Left lung (tissue), 10 donors: ENCODE results near the gene SLC2A13. TPM values are rescaled to one million over a fixed set of nuclear protein-coding genes. Genes with fewer than 3 reads are reported as not detected.

Experiments
- ATAC-seq: fragments of 200-7000 bp; cut with Tn5 transposase; one replicate; pipeline ENCODE4 v1.9.1; 2020; ENCODE audit warnings: moderate library complexity
- DNase-seq, 4 donors: peaks; one replicate each; pipeline ENCODE4 v3.0.0-alpha.2; 2013 to 2020
- H3K27ac ChIP-seq, 2 donors: fragments of 200-600 bp; sonication (generic) in 1 of 2; one replicate each; pipeline versions ENCODE4 v1.5.0 to v1.8.0; 2020 to 2021
- H3K27me3 ChIP-seq, 2 donors: fragments of 200-600 bp; sonication (generic) in 1 of 2; one replicate each; pipeline versions ENCODE4 v1.5.0 to v1.8.0; 2020 to 2021
- H3K36me3 ChIP-seq, 2 donors: fragments of 200-600 bp; sonication (generic) in 1 of 2; one replicate each; pipeline versions ENCODE4 v1.5.0 to v1.8.0; 2020 to 2021
- H3K4me1 ChIP-seq, 2 donors: fragments of 200-600 bp; one replicate each; pipeline ENCODE4 v1.8.0; 2021
- H3K4me3 ChIP-seq, 2 donors: fragments of 200-600 bp; sonication (generic) in 1 of 2; one replicate each; pipeline versions ENCODE4 v1.5.0 to v1.8.0; 2020 to 2021; ENCODE audit warnings: mild to moderate bottlenecking in 1 of 2
- H3K9me3 ChIP-seq, 2 donors: fragments of 200-600 bp; sonication (generic) in 1 of 2; one replicate each; pipeline versions ENCODE4 v1.5.0 to v1.8.0; 2020 to 2021
- intact Hi-C, 2 donors: fragments of 100-400 bp; cut with DNase I; formaldehyde crosslinking; loops; one replicate each; pipeline versions ENCODE4 v1.11.2 to v1.14.2; 2022
- polyA plus RNA-seq, 6 donors: library from polyadenylated mRNA; unstranded; fragments of 120-200 nt; gene quantifications; one replicate each; pipeline ENCODE4 v1.2.1, GENCODE V29; 2013; ENCODE audit not compliant: insufficient read length in 6 of 6
- total RNA-seq, 2 donors: library from RNA; stranded (reverse); fragmentation: NEBNext Ultra II Directional; extraction: Animal tissue kit (Norgen Biotek cat#: 25700); gene quantifications; one replicate each; pipeline ENCODE4 v1.2.1, GENCODE V29; 2021
- TF ChIP-seq, protein P1 (sequence below), 2 donors: fragments of 200-600 bp; sonication (generic) in 1 of 2; IDR thresholded peaks; one replicate each; pipeline versions ENCODE4 v1.5.0 to v1.8.0; 2021; ENCODE audit warnings: antibody characterized with exemption in 2 of 2
- donor health status: DM: no; HTN: yes; CAD: no.
- donor health status: DM: no; HTN: no; CAD: no.

The SLC2A13 gene
- total and polyA plus RNA-seq, 8 donors = 5.8 to 14.6 (median 7.8) TPM

DNA sequence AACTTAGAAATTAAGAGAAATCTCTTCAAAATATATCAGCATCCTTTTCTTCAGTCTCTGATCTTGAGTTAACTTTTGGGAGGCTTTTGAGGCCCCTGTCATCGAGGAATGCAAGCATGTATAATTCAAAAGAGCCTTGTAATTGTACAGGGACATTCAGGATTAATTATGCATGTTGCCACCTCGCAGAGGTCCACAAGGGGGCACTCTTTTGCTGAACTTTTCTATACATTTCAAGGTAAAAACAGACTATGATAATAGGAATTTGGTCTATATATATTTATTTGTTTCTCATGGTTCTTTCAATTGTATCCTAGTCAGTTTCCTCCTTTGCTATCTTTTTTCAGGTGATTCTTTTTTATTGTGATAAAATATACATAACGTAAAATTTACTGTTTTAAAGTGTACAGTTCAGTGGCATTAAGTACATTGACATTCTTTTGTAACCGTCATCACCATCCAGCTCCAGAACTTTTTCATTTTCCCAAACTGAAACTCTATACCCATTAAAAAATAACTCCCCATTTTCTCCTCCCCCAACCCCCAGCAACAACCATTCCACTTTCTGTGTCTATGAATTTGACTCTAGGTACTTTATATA is 47.0 kb upstream of the SLC2A13 start:
- Histone ChIP-seq H3K27ac (peak overlapping the region in 1 of 2 donors; percentile 43), H3K4me3 (no peak overlapping the region), H3K9me3 (no peaks in the 10 kb centered on the region), H3K27me3 (no peaks in the 10 kb centered on the region), H3K4me1 (peaks cover 0 to 30% of the 10 kb centered on the region in 2 donors), H3K36me3 (no peaks in the 10 kb centered on the region)
- ATAC-seq = peak; percentile 67
- TF ChIP-seq, protein P1, sequence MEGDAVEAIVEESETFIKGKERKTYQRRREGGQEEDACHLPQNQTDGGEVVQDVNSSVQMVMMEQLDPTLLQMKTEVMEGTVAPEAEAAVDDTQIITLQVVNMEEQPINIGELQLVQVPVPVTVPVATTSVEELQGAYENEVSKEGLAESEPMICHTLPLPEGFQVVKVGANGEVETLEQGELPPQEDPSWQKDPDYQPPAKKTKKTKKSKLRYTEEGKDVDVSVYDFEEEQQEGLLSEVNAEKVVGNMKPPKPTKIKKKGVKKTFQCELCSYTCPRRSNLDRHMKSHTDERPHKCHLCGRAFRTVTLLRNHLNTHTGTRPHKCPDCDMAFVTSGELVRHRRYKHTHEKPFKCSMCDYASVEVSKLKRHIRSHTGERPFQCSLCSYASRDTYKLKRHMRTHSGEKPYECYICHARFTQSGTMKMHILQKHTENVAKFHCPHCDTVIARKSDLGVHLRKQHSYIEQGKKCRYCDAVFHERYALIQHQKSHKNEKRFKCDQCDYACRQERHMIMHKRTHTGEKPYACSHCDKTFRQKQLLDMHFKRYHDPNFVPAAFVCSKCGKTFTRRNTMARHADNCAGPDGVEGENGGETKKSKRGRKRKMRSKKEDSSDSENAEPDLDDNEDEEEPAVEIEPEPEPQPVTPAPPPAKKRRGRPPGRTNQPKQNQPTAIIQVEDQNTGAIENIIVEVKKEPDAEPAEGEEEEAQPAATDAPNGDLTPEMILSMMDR (IDR thresholded peaks at IDR 0.05) = peak; percentile 75 to 82
- intact Hi-C loops = loop anchor here in 1 of 2 donors (10.0 kb wide), 1 partner anchor 162 kb away; no protein-coding TSS in a partner anchor
- peak in 3 of 4 donors; percentile 36 to 59 (median 51) for DNase-seq

GRCh38 chr12:40149673-40150260 is 43.9 kb upstream of the SLC2A13 start:
- Histone ChIP-seq H3K27ac (no peak overlapping the region), H3K4me3 (no peak overlapping the region), H3K9me3 (no peaks in the 10 kb centered on the region), H3K27me3 (no peaks in the 10 kb centered on the region), H3K4me1 (peaks cover 0 to 11% of the 10 kb centered on the region in 2 donors), H3K36me3 (no peaks in the 10 kb centered on the region)
- ATAC-seq (no peak), DNase-seq (no peak)
- TF ChIP-seq, protein P1 (IDR thresholded peaks at IDR 0.05) = no peak
- intact Hi-C loops = loop anchor here in 1 of 2 donors (10.0 kb wide), 1 partner anchor 165 kb away; no protein-coding TSS in a partner anchor

GRCh38 chr12:40146800-40147797 is 41.2 kb upstream of the SLC2A13 start:
- DNase-seq = peak in 1 of 4 donors; percentile 11
- intact Hi-C loops = no loop called here
- no peaks in the 10 kb centered on the region for H3K27me3 ChIP-seq
- H3K4me3 ChIP-seq = no peak overlapping the region
- ATAC-seq = peak; percentile 59
- H3K27ac ChIP-seq = no peak overlapping the region
- TF ChIP-seq, protein P1 (IDR thresholded peaks at IDR 0.05) = no peak
- no peaks in the 10 kb centered on the region for H3K36me3 ChIP-seq
- H3K9me3 ChIP-seq = no peaks in the 10 kb centered on the region
- no peaks in the 10 kb centered on the region for H3K4me1 ChIP-seq

DNA sequence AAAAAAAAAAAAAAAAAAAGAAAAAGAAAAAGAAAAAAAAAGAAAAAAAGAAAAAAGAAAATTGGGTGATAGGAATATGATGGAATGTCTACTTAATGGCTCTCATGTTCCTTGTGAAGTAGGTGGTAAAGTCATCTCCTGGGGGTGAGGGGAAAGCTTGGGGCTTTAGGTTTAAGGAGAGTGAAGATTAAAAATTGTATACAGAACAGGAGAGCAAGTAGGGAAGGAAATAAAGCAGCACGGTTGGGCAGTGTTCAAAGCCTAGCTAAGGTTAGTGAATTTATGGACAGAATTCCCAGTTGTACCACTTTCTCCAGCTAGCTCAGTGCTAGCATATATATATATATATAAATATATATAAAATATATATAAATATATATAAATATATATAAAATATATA is 40.0 kb upstream of the SLC2A13 start:
- ATAC-seq (no peak), DNase-seq (peak in 1 of 4 donors; percentile 7)
- H3K27me3 ChIP-seq = no peaks in the 10 kb centered on the region
- H3K4me1 ChIP-seq = no peaks in the 10 kb centered on the region
- H3K9me3 ChIP-seq = no peaks in the 10 kb centered on the region
- intact Hi-C loops = no loop called here
- H3K4me3 ChIP-seq = no peak overlapping the region
- no peaks in the 10 kb centered on the region for H3K36me3 ChIP-seq
- no peak overlapping the region for H3K27ac ChIP-seq
- TF ChIP-seq, protein P1 (IDR thresholded peaks at IDR 0.05) = no peak
